ENCODE measurements around the gene BOC. TPM values are rescaled to one million over a fixed set of nuclear protein-coding genes. Genes with fewer than 3 reads are reported as not detected.

BOC gene
- polyA plus RNA-seq, 1 donor from 2014 or later, result 0.53 TPM

- Histone ChIP-seq H3K9ac (ENCODE audit: low read length) (no peak overlapping the region), H3K27me3 (ENCODE audit: insufficient read depth, low read depth, low read length) (no peaks in the 10 kb centered on the region), H3F3A (ENCODE audit: insufficient read depth, low read length, poor library complexity, severe bottlenecking) (peaks cover 4% of the 10 kb centered on the region), H3K4me3 (ENCODE audit: low read length) (no peak overlapping the region), H3K36me3 (ENCODE audit: insufficient read depth, low read length) (no peaks in the 10 kb centered on the region), H3K9me2 (ENCODE audit: insufficient read depth, low read length) (no peaks in the 10 kb centered on the region), H3K4me2 (ENCODE audit: low read length) (no peak overlapping the region), H2AFZ (ENCODE audit: low read depth, low read length) (no peak overlapping the region), H3K27ac (ENCODE audit: low read length) (no peak overlapping the region), H4K20me1 (ENCODE audit: insufficient read depth) (no peaks in the 10 kb centered on the region), H3K9me3 (ENCODE audit: low read length) (no peaks in the 10 kb centered on the region), H3K79me2 (replicated peaks; ENCODE audit: insufficient read depth, low read length) (no peaks in the 10 kb centered on the region)
- no peak for TF ChIP-seq POLR2AphosphoS5 (IDR thresholded peaks at IDR 0.05)
- no peak for TF ChIP-seq TAF1 (IDR thresholded peaks at IDR 0.05; ENCODE audit: low read depth)
- no peak for TF ChIP-seq MXI1 (conservative IDR thresholded peaks at IDR 0.05; ENCODE audit: poor library complexity, severe bottlenecking)
- TF ChIP-seq CTCF (IDR thresholded peaks at IDR 0.05; ENCODE audit: poor library complexity, severe bottlenecking), result no peak
- no peak for TF ChIP-seq SMC3 (conservative IDR thresholded peaks at IDR 0.05; ENCODE audit: poor library complexity)
- TF ChIP-seq REST (IDR thresholded peaks at IDR 0.05; ENCODE audit: borderline replicate concordance), result no peak
- no peak for TF ChIP-seq RAD21 (conservative IDR thresholded peaks at IDR 0.05)
- TF ChIP-seq EP300 (conservative IDR thresholded peaks at IDR 0.05; ENCODE audit: poor library complexity, severe bottlenecking), result no peak
- no peak for TF ChIP-seq EZH2 (IDR thresholded peaks at IDR 0.05; ENCODE audit: borderline replicate concordance, insufficient read depth, low read length, poor library complexity, severe bottlenecking)
Observed at GRCh38 chr3:113279686-113280085, 68.3 kb downstream of the BOC start.

GRCh38 chr3:113283306-113283705, 71.9 kb downstream of the BOC start:
- H2AFZ ChIP-seq (ENCODE audit: low read depth, low read length), result no peak overlapping the region

More at GRCh38 chr3:113283306-113283705, 71.9 kb downstream of the BOC start:
- H3F3A ChIP-seq (ENCODE audit: insufficient read depth, low read length, poor library complexity, severe bottlenecking), result no peaks in the 10 kb centered on the region
- H3K9ac ChIP-seq (ENCODE audit: low read length), result no peak overlapping the region
- no peaks in the 10 kb centered on the region for H3K36me3 ChIP-seq (ENCODE audit: insufficient read depth, low read length)
- H3K27me3 ChIP-seq (ENCODE audit: insufficient read depth, low read depth, low read length), result no peaks in the 10 kb centered on the region
- no peak overlapping the region for H3K4me2 ChIP-seq (ENCODE audit: low read length)
- no peak for TF ChIP-seq CTCF (IDR thresholded peaks at IDR 0.05; ENCODE audit: poor library complexity, severe bottlenecking)
- TF ChIP-seq RAD21 (conservative IDR thresholded peaks at IDR 0.05), result no peak
- no peak for TF ChIP-seq POLR2AphosphoS5 (IDR thresholded peaks at IDR 0.05)
- H4K20me1 ChIP-seq (ENCODE audit: insufficient read depth), result no peaks in the 10 kb centered on the region
- no peaks in the 10 kb centered on the region for H3K79me2 ChIP-seq (replicated peaks; ENCODE audit: insufficient read depth, low read length)
- H3K9me2 ChIP-seq (ENCODE audit: insufficient read depth, low read length), result no peaks in the 10 kb centered on the region
- no peaks in the 10 kb centered on the region for H3K9me3 ChIP-seq (ENCODE audit: low read length)
- H3K27ac ChIP-seq (ENCODE audit: low read length), result no peak overlapping the region
- H3K4me3 ChIP-seq (ENCODE audit: low read length), result no peak overlapping the region

All from neural cell (in vitro differentiated cells).